Measurements from ENCODE around the gene NWD2. TPM values are rescaled to one million over a fixed set of nuclear protein-coding genes. Genes with fewer than 3 reads are reported as not detected.

The NWD2 gene
- total RNA-seq, 1 experiment from 2014 or later = not detected

DNA sequence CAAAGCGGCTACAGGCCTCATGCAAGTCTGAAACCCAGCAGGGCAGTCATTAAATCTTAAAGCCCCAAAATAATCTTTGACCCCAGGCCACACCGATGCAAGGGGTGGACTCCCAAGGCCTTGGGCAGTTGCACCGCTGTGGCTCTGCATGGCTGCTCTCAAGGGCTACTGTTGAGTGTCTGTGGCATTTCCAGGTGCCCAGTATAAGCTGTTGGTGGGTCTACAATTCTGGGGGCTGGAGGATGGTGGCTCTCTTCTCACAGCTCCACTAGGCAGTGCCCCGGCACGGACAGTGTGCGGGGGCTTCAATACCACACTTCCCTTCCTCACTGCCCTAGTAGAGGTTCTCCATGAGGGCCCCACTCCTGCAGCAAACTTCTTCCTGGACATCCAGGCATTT, 60.1 kb downstream of the NWD2 start (continued):
- TF ChIP-seq EZH2phosphoT487 (IDR thresholded peaks at IDR 0.05; ENCODE audit: borderline replicate concordance) (no peak), ZFX (IDR thresholded peaks at IDR 0.05) (no peak), MAX (IDR thresholded peaks at IDR 0.05) (no peak), EGR1 (IDR thresholded peaks at IDR 0.05; ENCODE audit: low read depth) (no peak), SIN3A (IDR thresholded peaks at IDR 0.05; ENCODE audit: low read depth) (no peak)

- ChIA-PET CTCF (no interaction called here), POLR2A (no interaction called here), RAD21 (ENCODE audit: low non-redundant PET in 1 of 2, low total read pairs in 2 of 2, uncharacterized antibody in 2 of 2, unreplicated experiment in 2 of 2) (no interaction called here)
- Histone ChIP-seq H3K4me2 (ENCODE audit: low read length) (no peak overlapping the region), H4K20me1 (ENCODE audit: insufficient read depth) (no peaks in the 10 kb centered on the region), H3K4me1 (ENCODE audit: control insufficient read depth in 1 of 2, insufficient read depth in 2 of 2, low read length in 2 of 2) (no peaks in the 10 kb centered on the region), H3K36me3 (ENCODE audit: control insufficient read depth in 1 of 2, insufficient read depth in 2 of 2, low read length in 2 of 2) (no peaks in the 10 kb centered on the region), H3K27me3 (ENCODE audit: insufficient read depth, low read length) (no peaks in the 10 kb centered on the region), H3K9me2 (ENCODE audit: insufficient read depth) (no peaks in the 10 kb centered on the region), H3K27ac (ENCODE audit: low read depth, low read length) (no peak overlapping the region), H2AFZ (ENCODE audit: low read depth, low read length, poor library complexity, severe bottlenecking) (no peak overlapping the region), H3K9ac (ENCODE audit: low read length) (no peak overlapping the region), H3K9me3 (ENCODE audit: control insufficient read depth in 1 of 2, insufficient read depth in 1 of 2, low read depth in 1 of 2, low read length in 2 of 2) (no peaks in the 10 kb centered on the region), H3K79me2 (ENCODE audit: insufficient read depth, low read length) (no peaks in the 10 kb centered on the region), H3K4me3 (replicated peaks in 1 of 2; ENCODE audit: low read depth in 1 of 2, low read length in 2 of 2) (no peak overlapping the region)
- no TSS peak for BruUV-seq (replicated peaks)
- no peak for TF ChIP-seq POLR2A (IDR thresholded peaks at IDR 0.05; ENCODE audit: borderline replicate concordance, extremely low read depth, insufficient read depth, insufficient read length)
- no peak for TF ChIP-seq EZH2 (IDR thresholded peaks at IDR 0.05)
- TF ChIP-seq CEBPB (IDR thresholded peaks at IDR 0.05; ENCODE audit: low read depth) = no peak
- no peak for TF ChIP-seq JUND (IDR thresholded peaks at IDR 0.05)
- no peak for TF ChIP-seq SP1 (IDR thresholded peaks at IDR 0.05; ENCODE audit: low read depth)
- no peak for TF ChIP-seq ATF3 (IDR thresholded peaks at IDR 0.05)
- no peak for TF ChIP-seq REST (IDR thresholded peaks at IDR 0.05; ENCODE audit: low read depth)
- no peak for TF ChIP-seq SIN3A (IDR thresholded peaks at IDR 0.05; ENCODE audit: low read depth)
- DNase-seq (ENCODE audit: low read depth, low spot score) (no peak), ATAC-seq (no peak)
- intact Hi-C loops (cut with micrococcal nuclease) = no loop called here
Observed at GRCh38 chr4:37305984-37306383, 61.4 kb downstream of the NWD2 start.

Measured in HCT116 (cell line).